ENCODE results near the gene LMO2.
"Not testable (repeated sequence)": the region's sequence is repeated elsewhere in the genome, so short reads cannot be mapped to it uniquely, and the experiment has no call there.

The LMO2 gene

GRCh38 chr11:33861386-33861785 is 30.5 kb downstream of the LMO2 start:
- DNase-seq (ENCODE audit: low spot score): peak; percentile 82

- DNase-seq (ENCODE audit: low spot score): no peak
Measured at GRCh38 chr11:33860926-33861325, 30.9 kb downstream of the LMO2 start.

GRCh38 chr11:33859306-33859705 is 32.6 kb downstream of the LMO2 start:
- DNase-seq (ENCODE audit: low spot score): no peak

GRCh38 chr11:33857933-33858371 is 33.9 kb downstream of the LMO2 start:
- peak; percentile 76 for DNase-seq (ENCODE audit: low spot score)

- no peak for DNase-seq (ENCODE audit: low spot score)
Measured at GRCh38 chr11:33855500-33855899, 36.4 kb downstream of the LMO2 start.

GRCh38 chr11:33848717-33849390 is 43.0 kb downstream of the LMO2 start:
- DNase-seq (ENCODE audit: low spot score): no peak

- DNase-seq (ENCODE audit: low spot score): no peak
Measured at GRCh38 chr11:33847251-33847650, 44.6 kb downstream of the LMO2 start.

GRCh38 chr11:33844236-33844635 is 47.6 kb downstream of the LMO2 start:
- DNase-seq (ENCODE audit: low spot score): no peak

- no peak for DNase-seq (ENCODE audit: low spot score)
Measured at GRCh38 chr11:33843018-33843417, 48.9 kb downstream of the LMO2 start.

GRCh38 chr11:33842236-33842915 is 49.5 kb downstream of the LMO2 start:
- DNase-seq (ENCODE audit: low spot score): no peak

- DNase-seq (ENCODE audit: low spot score): not testable (repeated sequence)
Measured at GRCh38 chr11:33838234-33838633, 53.6 kb downstream of the LMO2 start.

- DNase-seq (ENCODE audit: low spot score): not testable (repeated sequence)
Measured at GRCh38 chr11:33837334-33837733, 54.5 kb downstream of the LMO2 start.

GRCh38 chr11:33835143-33835878 is 56.6 kb downstream of the LMO2 start:
- peak; percentile 35 for DNase-seq (ENCODE audit: low spot score)

GRCh38 chr11:33832676-33833075 is 59.2 kb downstream of the LMO2 start:
- no peak for DNase-seq (ENCODE audit: low spot score)

GRCh38 chr11:33830903-33831648 is 60.8 kb downstream of the LMO2 start:
- no peak for DNase-seq (ENCODE audit: low spot score)

GRCh38 chr11:33829430-33830141 is 62.3 kb downstream of the LMO2 start:
- DNase-seq (ENCODE audit: low spot score): peak; percentile 75

- no peak for DNase-seq (ENCODE audit: low spot score)
Measured at GRCh38 chr11:33828604-33829429, 63.1 kb downstream of the LMO2 start.

- no peak for DNase-seq (ENCODE audit: low spot score)
Measured at GRCh38 chr11:33827206-33827605, 64.7 kb downstream of the LMO2 start.

- no peak for DNase-seq (ENCODE audit: low spot score)
Measured at GRCh38 chr11:33825854-33826560, 65.9 kb downstream of the LMO2 start.

GRCh38 chr11:33822981-33823380 is 68.9 kb downstream of the LMO2 start:
- not testable (repeated sequence) for DNase-seq (ENCODE audit: low spot score)

Data from cerebellar cortex (tissue), 1 donor.